Psoas muscle (tissue), 8 donors: Measurements from ENCODE around the gene KIAA1671. TPM values are rescaled to one million over a fixed set of nuclear protein-coding genes. Genes with fewer than 3 reads are reported as not detected.

Experiments used
- ATAC-seq, 4 donors: fragments of 200-7000 bp; cut with Tn5 transposase; one replicate each; pipeline ENCODE4 v1.9.1; 2020; ENCODE audit warnings: moderate library complexity in 3 of 4, mild to moderate bottlenecking in 2 of 4
- DNase-seq, 2 donors: peaks; one replicate each; pipeline ENCODE4 v3.0.0-alpha.2; 2020
- H3K27ac ChIP-seq: fragments of 200-600 bp; one replicate; pipeline ENCODE4 v1.8.0; 2022
- H3K27me3 ChIP-seq, 3 donors: fragments of 200-600 bp in 1 of 3; one replicate each; pipeline versions ENCODE4 v1.6.1 to v1.8.0; 2013 to 2022; ENCODE audit warnings: low read length in 2 of 3, mild to moderate bottlenecking in 2 of 3, moderate library complexity in 1 of 3; ENCODE audit not compliant: insufficient read depth in 3 of 3
- H3K36me3 ChIP-seq, 2 donors: fragments of 200-600 bp in 1 of 2; one replicate each; pipeline versions ENCODE4 v1.6.1 to v1.8.0; 2013 to 2022; ENCODE audit warnings: low read depth in 1 of 2, mild to moderate bottlenecking in 1 of 2, moderate library complexity in 1 of 2; ENCODE audit not compliant: insufficient read depth in 1 of 2
- H3K4me1 ChIP-seq: fragments of 200-600 bp; one replicate; pipeline ENCODE4 v1.8.0; 2022
- H3K4me3 ChIP-seq: fragments of 200-600 bp; one replicate; pipeline ENCODE4 v1.8.0; 2022; ENCODE audit warnings: mild to moderate bottlenecking
- H3K9me3 ChIP-seq: fragments of 200-600 bp; one replicate; pipeline ENCODE4 v1.8.0; 2022
- WGBS, 3 donors: extraction: QIAGEN DNeasy Blood & Tissue Kit; methylation state at CpG; one replicate each; pipeline versions ENCODE4 v1.1.6 to v1.1.7; 2013; 5-methylcytosine and 5-hydroxymethylcytosine counted together
- intact Hi-C, 2 donors: fragments of 100-400 bp; cut with DNase I; formaldehyde crosslinking; loops; one replicate each; pipeline versions ENCODE4 v1.11.0 to v1.14.2; 2022
- polyA plus RNA-seq, 3 donors: library from polyadenylated mRNA; stranded (reverse); fragments of 200-250 nt; gene quantifications; one replicate each; pipeline ENCODE4 v1.2.3, GENCODE V29; 2013
- total RNA-seq, 4 donors: library from RNA; stranded (reverse); fragmentation: NEBNext Ultra II Directional in 2 of 4; extraction: Animal tissue kit (Norgen Biotek cat#: 25700) in 2 of 4; gene quantifications; one replicate each; pipeline versions ENCODE4 v1.2.1 to v1.2.4, GENCODE V29; 2021 to 2023
- TF ChIP-seq, protein P1 (sequence below): fragments of 200-600 bp; IDR thresholded peaks from one replicate; pipeline ENCODE4 v1.8.0; 2022; ENCODE audit warnings: antibody characterized with exemption
- donor health status: healthy with polysubstance abuse.
- donor health status: DM: no; HTN: no; CAD: no; lungs with moderate emphysema.
- donor health status: Bipolar disorder and iron deficiency.
- donor health status: healthy.
- donor health status: DM: yes; HTN: yes; CAD: no.
- donor health status: DM: no; HTN: no; CAD: no.
- donor health status: DM: no; HTN: no; CAD: no.
- donor health status: DM: yes; HTN: yes; CAD: no.

The KIAA1671 gene
- total and polyA plus RNA-seq, 7 donors, result 1.9 to 56.9 (median 15.8) TPM

DNA sequence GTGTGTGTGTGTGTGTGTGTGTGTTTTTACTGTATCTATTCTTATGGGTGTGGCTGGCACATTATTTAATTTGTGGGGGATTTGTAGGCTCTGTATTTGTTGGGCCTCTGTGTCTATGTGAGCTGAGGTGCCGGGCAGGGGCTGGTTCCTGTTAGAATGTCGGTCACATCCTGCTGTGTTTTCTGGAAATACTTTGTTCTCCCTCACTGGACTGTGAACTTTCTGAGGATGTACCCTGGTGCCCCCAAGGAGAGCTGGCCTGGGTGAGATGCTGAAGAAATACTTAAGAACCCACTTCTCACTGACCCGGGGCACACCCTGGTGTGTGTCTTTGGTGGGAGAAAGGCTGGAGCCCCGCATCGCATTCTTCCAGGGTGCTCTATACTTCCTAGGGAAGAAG, 28.6 kb downstream of the KIAA1671 start:
- ATAC-seq, result no peak
- Histone ChIP-seq H3K27me3 (no peaks in the 10 kb centered on the region), H3K4me3 (no peak overlapping the region), H3K9me3 (no peaks in the 10 kb centered on the region), H3K4me1 (no peaks in the 10 kb centered on the region), H3K27ac (no peak overlapping the region), H3K36me3 (no peaks in the 10 kb centered on the region)
- intact Hi-C loops, result no loop called here
- no peak for DNase-seq
- TF ChIP-seq, protein P1, sequence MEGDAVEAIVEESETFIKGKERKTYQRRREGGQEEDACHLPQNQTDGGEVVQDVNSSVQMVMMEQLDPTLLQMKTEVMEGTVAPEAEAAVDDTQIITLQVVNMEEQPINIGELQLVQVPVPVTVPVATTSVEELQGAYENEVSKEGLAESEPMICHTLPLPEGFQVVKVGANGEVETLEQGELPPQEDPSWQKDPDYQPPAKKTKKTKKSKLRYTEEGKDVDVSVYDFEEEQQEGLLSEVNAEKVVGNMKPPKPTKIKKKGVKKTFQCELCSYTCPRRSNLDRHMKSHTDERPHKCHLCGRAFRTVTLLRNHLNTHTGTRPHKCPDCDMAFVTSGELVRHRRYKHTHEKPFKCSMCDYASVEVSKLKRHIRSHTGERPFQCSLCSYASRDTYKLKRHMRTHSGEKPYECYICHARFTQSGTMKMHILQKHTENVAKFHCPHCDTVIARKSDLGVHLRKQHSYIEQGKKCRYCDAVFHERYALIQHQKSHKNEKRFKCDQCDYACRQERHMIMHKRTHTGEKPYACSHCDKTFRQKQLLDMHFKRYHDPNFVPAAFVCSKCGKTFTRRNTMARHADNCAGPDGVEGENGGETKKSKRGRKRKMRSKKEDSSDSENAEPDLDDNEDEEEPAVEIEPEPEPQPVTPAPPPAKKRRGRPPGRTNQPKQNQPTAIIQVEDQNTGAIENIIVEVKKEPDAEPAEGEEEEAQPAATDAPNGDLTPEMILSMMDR, result no peak
- 83 to 85% (median 84%) methylated on average over 5 of the region's 5 CpGs for WGBS, 3 donors

DNA sequence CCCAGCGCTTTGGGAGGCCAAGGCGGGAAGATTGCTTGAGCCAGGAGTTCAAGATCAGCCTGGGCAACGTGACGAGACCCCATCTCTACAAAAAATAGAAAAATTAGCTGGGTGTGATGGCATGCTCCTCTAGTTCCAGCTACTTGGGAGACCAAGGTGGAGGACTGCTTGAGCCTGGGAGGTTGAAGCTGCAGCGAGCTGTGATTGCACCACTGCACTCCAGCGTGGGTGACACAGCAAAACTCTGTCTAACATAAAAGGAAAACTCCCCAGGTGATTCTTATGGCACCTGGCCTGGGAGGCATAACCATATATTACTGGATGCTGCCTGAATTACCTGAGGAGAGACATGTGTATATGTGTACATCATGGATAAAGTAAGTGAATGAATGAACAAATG, 29.1 kb downstream of the KIAA1671 start:
- Histone ChIP-seq H3K9me3 (no peaks in the 10 kb centered on the region), H3K4me3 (no peak overlapping the region), H3K27me3 (no peaks in the 10 kb centered on the region), H3K27ac (no peak overlapping the region), H3K4me1 (no peaks in the 10 kb centered on the region), H3K36me3 (no peaks in the 10 kb centered on the region)
- intact Hi-C loops, result no loop called here
- DNase-seq, result no peak
- TF ChIP-seq, protein P1, result no peak
- no peak for ATAC-seq
- 80 to 87% (median 86%) methylated on average over 6 of the region's 6 CpGs for WGBS, 3 donors

DNA sequence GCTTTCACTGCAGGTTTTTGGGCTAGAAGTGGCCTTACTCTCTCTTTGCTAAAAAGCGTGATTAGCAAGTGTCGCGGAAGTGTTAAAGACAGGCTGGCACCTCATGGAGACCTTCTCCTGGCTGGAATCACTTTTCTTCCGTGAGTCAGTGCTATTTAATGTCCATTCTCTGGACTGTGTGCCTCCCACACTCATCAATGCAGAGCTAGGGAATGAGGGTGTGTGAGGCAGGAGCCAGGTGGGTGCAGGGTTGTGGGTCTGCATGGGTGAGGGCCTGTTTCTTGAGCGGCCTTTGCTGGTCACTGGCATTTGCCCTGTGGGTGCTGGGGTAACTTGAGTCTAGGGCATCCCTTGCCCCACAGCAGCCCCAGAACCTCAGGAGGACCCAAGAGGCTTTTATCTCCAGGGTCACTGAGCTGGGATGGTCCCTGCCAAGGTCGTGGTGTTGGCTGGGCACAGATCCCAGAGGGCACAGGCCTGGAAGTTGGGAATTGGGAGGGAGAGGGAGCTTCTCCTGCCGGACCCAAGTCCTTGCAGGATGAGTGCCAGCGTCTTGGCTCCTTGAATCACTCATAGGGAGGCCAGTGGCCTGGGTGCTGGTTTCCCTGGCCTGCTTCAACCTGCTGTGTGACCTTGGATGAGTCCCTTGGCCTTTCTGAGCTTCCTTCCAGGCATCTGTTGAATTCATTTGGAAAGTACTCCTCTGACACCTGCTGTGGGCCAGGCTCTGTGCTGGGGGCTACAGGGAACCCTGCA, 30.0 kb downstream of the KIAA1671 start:
- H3K36me3 ChIP-seq, result no peaks in the 10 kb centered on the region
- H3K27ac ChIP-seq, result peak overlapping the region; percentile 23
- no peaks in the 10 kb centered on the region for H3K9me3 ChIP-seq
- no peaks in the 10 kb centered on the region for H3K27me3 ChIP-seq
- WGBS, 3 donors, result 68 to 75% (median 70%) methylated on average over 8 of the region's 8 CpGs
- intact Hi-C loops, result no loop called here
- TF ChIP-seq, protein P1, result no peak
- H3K4me1 ChIP-seq, result no peaks in the 10 kb centered on the region
- ATAC-seq (no peak), DNase-seq (no peak)
- no peak overlapping the region for H3K4me3 ChIP-seq

DNA sequence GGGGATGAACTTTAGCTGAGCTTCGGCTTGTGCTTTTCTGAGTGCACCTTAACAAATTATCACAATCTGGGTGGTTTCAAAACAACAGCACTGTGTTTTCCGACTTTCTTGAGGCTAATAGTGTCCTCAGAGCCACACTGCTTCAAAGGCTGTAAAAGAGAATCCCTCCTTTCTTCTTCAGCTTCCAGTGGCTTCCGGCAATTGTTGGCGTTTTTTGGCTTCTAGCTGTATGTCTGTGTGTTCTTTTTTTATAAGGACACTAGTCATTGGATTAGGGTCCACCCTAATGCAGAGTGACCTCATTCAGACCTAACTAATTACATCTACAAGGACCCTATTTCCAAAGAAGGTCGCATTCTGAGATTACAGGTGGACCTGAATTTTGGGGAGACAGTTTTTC, 30.6 kb downstream of the KIAA1671 start:
- Histone ChIP-seq H3K4me3 (no peak overlapping the region), H3K27me3 (no peaks in the 10 kb centered on the region), H3K36me3 (no peaks in the 10 kb centered on the region), H3K4me1 (no peaks in the 10 kb centered on the region), H3K27ac (no peak overlapping the region), H3K9me3 (no peaks in the 10 kb centered on the region)
- DNase-seq (no peak), ATAC-seq (no peak)
- intact Hi-C loops, result no loop called here
- TF ChIP-seq, protein P1, result no peak
- WGBS, 3 donors, result 63 to 76% (median 67%) methylated on average over 5 of the region's 5 CpGs

DNA sequence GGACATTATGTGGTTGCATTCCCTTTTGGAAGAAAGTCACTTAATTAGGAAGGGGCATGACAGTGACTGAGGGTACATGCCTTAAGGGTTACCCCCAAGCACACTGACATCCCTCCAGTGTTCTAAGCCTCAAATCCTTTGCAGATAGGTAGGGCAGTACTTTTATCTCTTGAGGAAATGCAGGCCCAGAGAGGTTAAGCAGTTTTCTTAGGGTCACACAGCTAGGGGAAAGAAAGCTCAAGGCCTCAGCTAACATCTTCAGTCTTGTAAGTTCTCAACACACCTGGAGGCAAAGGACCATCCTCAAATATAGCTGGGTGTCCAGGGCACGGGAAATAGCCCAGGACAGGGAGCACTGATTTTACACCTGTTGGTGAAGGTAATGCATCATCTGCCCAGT, 31.6 kb downstream of the KIAA1671 start:
- Histone ChIP-seq H3K27ac (peak overlapping the region; percentile 53), H3K27me3 (no peaks in the 10 kb centered on the region), H3K36me3 (no peaks in the 10 kb centered on the region), H3K4me1 (no peaks in the 10 kb centered on the region), H3K4me3 (no peak overlapping the region), H3K9me3 (no peaks in the 10 kb centered on the region)
- DNase-seq (no peak), ATAC-seq (no peak)
- WGBS, 3 donors, result 83 to 96% (median 94%) methylated on average over 1 of the region's 1 CpG
- TF ChIP-seq, protein P1, result no peak
- intact Hi-C loops, result no loop called here
